ENCODE measurements around the gene PRDX4.
A peak's percentile ranks its signal among the peaks of the same experiment; 100 is the strongest.
"Not testable (repeated sequence)": the region's sequence is repeated elsewhere in the genome, so short reads cannot be mapped to it uniquely, and the experiment has no call there.

Gene PRDX4

DNA sequence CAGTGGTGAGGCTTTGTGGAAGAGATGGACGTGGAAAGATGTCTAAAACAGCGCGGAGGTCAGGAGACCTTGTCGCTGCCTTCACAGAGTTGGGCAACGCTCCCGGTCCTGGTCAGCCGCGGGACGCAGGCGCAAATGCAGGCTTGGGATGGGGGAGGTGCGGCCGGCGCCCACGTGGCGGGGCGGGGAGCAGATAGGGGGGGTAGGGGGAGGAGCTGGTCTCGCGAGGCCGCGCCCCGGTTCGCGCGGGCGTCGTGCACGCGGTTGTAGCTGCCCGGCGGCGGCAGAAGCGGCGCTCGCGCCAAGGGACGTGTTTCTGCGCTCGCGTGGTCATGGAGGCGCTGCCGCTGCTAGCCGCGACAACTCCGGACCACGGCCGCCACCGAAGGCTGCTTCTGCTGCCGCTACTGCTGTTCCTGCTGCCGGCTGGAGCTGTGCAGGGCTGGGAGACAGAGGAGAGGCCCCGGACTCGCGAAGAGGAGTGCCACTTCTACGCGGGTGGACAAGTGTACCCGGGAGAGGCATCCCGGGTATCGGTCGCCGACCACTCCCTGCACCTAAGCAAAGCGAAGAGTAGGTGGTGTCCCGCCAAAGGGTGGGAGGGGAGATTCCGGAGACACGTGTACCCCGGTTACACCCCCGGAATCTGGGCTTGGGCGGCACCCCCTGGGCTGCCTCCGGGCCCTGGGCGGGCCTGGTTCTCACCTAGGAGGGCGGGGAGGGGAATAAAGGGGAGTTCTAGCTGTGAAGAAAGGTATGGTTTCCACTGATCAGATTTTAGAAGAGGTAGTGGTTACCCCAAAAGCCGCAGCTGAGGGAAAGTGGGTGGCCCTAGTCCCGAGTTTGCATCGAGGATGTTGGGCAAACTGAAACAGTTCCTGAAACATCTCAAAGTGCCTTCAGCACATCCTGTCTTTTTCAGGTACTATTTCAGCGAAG, at the start of gene PRDX4:
TSS of gene PRDX4 (plus strand) at position 255 of the 939 bp plus-strand sequence. CDS start at position 333, 78 bp downstream.
- peak; percentile 68 for DNase-seq (ENCODE audit: low read depth)

DNA sequence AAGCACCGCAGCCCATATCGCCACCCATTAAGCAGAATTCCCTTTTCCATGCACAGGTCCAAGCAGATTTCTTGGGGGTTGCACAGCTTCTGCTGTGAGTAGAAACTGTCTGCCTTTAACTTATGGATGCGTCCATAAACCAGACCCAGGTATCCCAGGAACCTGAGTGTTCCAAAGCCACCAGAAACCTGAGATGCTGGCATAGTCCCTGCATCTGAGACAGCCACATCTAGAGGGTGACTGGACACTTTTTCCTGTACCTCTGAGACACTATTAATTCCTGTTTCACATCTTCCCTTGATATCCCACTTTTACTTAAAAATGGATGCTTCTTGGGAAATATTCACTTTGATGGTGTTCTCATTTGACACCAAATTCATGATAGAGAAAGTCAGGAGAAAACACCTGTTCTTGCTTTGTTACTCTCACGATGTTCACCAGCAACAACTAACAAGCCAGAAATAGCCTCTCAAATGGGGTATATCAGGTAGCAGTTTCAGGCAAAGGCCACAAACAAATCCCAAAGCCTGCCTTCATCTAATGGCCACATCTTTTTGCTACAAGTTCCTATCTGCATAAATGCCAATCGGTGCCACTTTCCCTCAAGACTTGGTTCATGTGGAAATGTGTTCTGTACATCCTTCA, 45.5 kb upstream of the PRDX4 start:
- DNase-seq (ENCODE audit: low read depth): no peak

DNA sequence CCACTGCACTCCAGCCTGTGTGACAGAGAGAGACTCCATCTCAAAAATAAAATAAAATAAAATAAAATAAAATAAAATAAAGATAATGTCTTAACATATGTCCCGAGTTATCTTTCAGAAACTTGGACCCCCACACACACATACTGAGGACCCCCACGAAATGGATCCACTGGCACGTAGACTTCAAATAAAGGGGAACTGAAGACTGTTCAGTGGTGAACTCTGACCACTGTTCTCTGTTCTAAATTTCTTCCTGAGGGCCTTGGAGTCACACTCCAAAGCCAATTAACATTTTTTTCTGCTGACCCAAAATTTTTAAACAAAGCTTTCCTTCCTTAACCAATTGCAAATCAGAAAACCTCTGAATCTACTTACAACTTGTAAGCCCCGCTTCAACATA, 43.5 kb upstream of the PRDX4 start:
- DNase-seq (ENCODE audit: low read depth): no peak

DNA sequence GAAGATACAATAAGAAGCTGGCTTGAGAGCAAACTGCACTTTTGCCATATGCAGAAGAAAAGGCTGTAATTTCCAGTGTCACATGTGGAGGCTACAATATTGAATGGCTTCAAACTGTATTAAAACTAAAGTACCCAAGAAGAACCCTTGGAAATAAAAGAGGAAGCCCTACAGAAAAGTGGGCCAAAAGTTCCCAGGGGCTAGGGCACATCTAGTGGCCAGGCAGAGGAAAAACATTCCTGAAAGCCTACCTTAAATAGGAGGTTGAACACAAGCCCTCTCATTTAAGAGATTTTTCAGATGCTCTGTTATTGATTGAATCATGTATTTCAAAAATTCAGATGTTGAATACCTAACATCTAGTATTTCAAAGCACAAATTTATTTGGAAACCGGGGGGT, 40.6 kb upstream of the PRDX4 start:
- DNase-seq (ENCODE audit: low read depth): no peak

DNA sequence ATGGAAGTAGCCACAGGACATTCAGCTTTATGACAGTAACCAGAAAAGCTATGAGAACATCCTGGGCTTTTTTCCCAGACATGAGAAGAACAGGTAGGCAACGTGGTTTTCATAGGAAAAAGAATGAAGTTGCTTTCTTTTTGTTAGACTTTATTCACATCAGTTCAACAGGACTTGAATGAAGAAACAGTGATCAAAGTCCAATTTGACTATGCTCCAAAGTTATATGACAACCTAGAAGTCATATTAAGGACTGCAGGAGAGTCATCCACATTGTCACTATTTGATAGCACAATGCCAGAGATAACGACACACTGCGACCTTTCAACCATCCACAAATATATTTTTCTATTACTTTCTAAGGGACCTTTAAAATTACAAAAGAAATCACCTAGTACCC, 39.2 kb upstream of the PRDX4 start:
- no peak for DNase-seq (ENCODE audit: low read depth)

DNA sequence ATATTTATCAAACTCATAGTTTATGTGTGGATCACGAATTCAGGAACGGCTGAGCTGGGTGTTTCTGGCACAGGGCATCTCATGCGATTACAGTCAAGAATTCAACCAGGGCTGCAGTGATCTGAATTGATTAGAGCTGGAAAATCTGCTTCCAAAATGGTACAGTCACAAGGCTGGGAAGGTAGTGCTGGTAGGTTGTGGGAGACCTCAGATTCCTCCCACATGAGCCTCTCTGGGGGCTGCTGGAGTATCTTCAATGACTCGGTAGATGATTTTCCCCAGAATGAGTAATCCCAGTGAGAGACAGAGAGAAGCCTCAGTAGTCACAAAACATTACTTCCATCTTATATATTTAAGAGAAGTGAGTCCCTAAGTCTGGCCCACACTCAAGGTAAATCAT, 36.2 kb upstream of the PRDX4 start:
- no peak for DNase-seq (ENCODE audit: low read depth)

DNA sequence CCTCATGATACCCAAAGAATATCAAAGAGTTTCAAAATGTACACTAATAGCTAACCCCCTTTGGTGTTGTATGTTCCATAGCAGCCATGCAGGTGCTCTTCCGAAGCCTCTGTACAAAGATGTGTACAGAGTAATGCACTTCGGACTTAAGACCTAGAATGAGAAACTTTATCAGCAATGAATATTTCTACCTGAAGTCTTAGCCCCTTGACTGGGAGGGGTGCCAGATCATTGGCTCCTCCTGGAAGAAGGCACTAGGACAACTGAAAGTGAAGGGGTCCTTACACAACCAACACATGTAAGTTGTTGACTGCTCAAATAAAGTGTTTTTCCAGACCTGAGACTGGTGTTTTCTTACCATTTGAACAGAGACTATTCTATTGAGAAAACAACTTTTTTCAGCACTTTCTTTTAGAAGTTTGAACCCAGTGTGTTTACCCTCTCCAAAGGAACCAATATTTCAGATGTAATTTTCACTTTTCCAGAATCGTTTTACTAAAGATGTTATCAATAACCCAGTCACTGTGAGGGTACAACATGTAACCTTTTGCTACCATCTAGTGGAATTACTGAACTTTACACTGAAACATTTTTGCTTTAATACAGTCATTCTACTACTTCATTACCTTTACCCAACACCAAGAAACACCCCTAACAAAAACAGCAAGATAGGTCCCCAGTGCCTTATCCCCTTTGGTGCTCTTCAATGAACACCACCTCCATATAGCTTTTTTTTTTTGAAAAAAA, 33.3 kb upstream of the PRDX4 start:
- DNase-seq (ENCODE audit: low read depth): no peak

DNA sequence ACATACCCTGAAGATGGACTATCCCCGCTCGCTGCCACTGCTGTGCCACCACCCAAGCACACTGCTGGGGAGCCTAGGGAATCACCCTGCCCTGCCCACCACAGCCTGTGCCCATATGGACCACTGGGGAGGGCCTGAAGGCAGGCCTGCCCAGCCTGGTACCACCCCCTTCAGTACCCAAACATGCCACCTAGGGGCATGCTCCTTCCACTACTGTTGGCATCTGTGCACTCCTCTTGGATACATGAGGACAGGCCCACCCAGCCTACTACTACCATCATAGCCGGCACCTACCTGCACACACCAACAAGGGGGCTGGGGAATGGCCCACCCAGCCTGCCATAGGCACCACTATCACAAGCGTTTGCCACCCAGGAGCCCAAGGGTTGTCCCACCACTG, 30.1 kb upstream of the PRDX4 start:
- DNase-seq (ENCODE audit: low read depth): no peak

DNA sequence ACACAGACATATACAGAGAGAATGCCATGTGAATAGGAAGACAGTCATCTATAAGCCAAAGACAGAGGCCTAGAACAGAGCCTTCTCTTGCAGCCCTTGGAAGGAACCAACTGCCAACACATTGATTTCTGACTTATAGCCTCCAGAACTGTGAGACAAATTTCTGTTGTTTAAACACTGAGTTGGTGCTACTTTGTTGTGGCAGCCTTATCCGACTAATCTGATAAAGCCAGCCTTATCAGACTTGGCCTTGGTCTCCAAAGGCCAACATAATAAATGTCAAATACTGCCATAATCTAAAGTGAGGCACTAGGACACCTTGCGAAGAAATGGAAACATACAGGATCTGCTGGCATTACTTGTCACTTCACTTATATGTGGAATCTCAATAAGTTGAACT, 24.3 kb upstream of the PRDX4 start:
- DNase-seq (ENCODE audit: low read depth): no peak

DNA sequence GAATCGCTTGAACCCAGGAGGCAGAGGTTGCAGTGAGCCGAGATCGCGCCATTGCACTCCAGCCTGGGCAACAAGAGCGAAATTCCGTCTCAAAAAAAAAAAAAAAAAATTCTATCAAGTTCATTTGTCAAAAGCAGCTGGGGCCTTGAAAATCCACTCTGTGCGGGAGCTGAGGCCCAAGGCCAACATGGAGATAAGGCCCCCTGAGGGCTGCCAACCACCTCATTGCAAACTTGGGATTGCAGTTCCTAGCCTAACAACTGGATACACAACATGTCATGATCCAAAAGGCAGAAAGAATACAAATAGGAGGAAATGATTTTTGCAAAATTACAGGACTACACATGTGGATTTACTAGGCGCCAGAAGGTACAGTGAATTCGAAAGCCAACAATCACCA, 22.5 kb upstream of the PRDX4 start:
- DNase-seq (ENCODE audit: low read depth): no peak

DNA sequence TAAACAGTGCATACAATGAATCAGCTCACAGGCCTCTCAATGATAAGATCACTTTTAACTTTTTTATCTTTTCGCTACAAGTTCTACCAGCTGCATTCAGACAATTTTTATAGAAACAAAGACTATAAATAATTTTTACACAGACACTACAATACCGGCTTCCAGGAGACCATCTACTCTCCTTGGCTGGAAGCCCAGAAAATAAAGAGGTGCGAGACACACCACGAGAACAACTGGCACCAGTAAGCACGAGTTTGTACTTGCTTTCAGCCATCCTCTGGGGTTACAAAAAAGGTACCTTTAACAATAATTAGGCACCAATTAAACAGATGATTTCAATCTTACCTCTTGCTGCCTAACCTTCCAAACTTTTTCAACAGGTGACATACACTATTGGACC, 11.2 kb upstream of the PRDX4 start:
- DNase-seq (ENCODE audit: low read depth): no peak

DNA sequence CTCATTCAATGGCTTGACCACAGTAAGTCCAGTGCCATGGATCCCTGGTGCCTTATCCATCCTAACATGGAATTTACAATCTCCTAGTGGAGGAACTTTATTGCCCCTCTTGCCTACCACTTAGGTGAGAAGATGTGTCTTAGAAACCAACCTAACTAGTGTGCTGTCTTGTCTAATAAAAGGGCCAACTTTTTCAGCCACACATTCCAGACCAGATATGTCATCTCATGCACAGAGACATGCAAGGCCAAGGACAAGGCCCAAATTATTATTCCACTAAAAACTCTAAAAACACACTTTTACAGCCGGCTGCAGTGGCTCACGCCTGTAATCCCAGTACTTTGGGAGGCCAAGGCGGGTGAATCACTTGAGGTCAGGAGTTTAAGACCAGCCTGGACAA, 10.6 kb upstream of the PRDX4 start:
- peak; percentile 17 for DNase-seq (ENCODE audit: low read depth)

DNA sequence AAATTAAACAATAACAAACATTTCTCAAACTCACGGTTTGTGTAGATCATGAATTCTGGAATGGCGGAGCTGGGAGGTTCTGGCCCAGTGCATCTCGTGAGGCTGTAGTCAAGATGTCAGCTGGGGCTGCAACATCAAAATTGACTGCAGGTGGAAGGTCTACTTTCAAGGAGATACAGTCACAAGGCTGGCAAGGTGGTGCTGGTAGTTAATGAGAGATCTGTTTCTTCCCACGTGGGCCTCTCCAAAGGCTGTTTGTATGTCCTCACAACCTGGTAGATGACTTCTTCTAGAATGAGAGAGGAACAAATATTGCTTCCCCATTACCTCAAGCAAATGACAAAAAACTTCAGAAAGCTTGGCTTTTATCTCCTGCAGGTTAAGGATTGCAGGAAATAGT, 8.0 kb upstream of the PRDX4 start:
- DNase-seq (ENCODE audit: low read depth): no peak

DNA sequence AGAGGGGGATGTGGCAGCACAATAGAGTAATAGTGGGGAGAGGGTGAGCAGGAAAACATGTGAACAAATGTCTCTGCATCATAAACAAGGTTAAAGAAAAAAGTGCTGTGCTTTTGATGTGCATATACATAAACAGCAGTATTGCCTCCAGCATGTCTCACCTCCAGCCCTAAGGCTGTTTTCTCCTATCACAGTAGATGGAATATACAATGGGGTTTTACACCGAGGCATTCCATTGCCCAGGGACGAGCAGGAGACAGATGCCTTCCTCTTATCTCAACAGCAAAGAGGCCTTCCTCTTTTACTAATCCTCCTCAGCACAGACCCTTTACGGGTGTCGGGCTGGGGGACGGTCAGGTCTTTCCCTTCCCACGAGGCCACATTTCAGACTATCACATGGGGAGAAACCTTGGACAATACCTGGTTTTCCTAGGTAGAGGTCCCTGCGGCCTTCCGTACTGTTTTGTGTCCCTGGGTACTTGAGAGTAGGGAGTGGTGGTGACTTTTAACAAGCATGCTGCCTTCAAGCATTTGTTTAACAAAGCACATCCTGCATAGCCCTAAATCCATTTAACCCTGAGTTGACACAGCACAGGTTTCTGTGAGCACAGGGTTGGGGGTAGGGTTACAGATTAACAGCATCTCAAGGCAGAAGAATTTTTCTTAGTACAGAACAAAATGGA, 7.1 kb upstream of the PRDX4 start:
- DNase-seq (ENCODE audit: low read depth): not testable (repeated sequence)

DNA sequence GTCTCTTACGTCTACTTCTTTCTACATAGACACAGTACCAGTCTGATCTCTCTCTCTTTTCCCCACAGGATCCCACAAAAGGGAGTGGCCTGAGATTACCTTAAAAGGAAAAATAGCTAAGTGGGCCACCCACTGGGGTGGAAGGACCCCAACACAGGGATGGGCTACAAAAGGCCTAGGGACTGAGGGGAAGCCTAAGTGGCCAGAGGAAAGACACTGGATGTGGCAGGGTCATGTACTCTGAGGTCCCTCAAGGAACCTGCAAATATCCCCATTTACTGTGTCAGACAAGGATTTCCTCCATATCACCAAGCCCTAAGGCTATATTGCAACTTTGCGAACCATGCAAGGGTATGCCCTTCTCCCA, 6.5 kb upstream of the PRDX4 start:
- DNase-seq (ENCODE audit: low read depth): no peak

DNA sequence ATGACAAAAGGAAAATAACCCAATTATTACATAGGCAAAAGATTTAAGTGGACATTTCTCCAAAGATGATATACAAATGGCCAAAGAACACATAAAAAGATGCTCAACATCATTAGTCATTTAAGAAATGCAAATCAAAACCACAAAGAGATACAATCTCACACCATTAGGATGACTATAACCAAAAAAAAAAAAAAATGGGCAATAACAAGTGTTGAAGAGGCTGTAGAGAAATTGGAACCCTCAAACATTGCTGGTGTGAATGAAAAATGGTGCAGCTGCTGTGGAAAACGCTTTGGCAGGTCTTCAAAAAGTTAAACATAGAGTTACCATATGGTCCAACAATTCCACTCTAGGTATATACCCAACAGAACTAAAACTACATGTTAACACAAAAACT, 5.6 kb upstream of the PRDX4 start:
- DNase-seq (ENCODE audit: low read depth): no peak

DNA sequence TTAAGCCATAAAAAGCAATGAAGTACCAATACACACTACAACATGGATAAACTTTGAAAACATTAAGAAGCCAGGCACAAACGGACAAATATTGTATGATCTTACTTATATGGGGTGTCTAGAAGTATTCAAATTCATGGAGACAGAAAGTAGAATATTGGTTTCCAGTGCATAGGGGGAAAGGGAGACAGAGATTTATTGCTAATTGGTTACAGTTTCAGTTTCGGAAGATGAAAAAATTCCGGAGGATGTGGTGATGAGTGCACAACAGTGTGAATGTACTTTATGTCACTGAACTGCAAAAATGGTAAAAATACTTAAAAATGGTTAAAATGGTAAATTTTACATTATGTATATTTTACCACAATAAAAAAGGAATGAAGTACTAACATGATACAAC, 5.1 kb upstream of the PRDX4 start:
- no peak for DNase-seq (ENCODE audit: low read depth)

DNA sequence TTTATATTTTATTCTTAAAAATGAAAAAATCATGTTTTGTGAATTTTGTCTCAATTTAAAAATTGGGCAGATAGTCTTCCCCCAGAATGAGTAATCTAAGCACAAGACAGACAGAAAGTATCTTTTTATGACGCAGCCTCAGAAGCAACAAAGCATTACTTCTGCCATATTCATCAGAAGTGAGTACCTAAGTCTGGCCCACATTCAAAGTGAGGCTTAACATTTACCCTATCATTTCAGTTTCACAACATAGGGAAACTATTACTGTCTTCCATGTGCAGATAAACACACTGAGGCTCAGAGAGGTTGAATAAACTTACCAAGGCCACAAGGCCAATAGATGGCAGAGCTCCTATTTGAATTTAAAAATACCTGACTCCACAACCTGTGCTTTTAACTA, 4.4 kb upstream of the PRDX4 start:
- DNase-seq (ENCODE audit: low read depth): peak; percentile 28

DNA sequence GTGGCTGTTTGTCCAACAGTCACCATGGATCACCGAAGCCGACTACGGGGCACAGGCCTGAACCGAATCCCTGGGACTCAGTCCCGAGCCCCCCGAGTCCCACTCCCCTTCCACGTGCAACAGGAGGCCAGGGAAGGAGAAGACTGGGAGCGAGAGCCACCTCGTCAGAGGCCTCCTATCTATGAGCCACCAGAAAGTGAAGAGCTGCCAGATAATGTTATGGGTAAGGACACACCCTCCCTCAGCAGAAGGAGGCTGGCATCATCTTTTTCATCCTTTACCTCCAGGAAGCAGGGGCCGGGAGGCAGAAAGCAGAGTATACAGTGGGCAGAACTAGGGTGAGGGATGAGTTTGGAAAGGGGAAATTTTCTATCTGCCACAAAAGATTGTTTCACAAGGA, 2.8 kb upstream of the PRDX4 start:
- no peak for DNase-seq (ENCODE audit: low read depth)

DNA sequence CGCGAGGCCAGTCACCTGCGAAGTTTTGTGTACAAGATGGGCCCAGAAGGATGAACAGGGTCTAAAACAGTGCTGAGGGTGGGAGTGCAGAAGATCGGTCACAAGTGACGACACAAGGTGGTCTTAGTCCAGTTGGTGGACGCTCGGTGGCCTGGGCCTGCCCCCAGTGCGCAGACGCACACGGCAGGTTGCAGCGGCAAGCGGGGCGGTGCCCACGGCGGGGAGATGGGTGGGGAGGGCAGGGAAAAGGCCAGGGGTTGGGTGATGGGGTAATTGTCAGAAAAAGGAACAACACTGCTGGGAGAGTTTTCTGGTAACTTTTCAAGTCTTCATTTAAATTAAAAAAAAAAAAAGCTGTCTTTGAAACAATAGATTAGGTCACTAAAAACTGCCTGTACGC, 1.0 kb upstream of the PRDX4 start:
- DNase-seq (ENCODE audit: low read depth): no peak

DNA sequence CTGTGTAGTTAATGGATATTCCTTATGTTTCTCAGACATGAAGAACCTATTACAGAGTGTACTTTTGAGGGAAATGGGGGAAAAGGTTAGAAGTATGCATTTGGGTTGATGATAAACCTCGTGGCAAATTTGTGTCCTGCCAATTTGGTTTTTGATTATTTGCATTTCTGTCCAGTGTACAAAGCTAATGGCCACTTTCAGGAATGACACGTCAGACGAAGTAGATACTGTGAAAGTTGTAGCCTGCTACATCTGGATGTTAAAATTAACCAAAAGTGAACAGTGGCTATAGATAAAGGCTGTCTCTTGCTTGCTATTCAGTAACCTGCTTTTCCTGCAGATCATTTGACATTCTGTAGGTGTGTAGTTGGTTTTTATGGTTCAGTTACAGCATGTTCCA, 1.0 kb downstream of the PRDX4 start:
- no peak for DNase-seq (ENCODE audit: low read depth)

DNA sequence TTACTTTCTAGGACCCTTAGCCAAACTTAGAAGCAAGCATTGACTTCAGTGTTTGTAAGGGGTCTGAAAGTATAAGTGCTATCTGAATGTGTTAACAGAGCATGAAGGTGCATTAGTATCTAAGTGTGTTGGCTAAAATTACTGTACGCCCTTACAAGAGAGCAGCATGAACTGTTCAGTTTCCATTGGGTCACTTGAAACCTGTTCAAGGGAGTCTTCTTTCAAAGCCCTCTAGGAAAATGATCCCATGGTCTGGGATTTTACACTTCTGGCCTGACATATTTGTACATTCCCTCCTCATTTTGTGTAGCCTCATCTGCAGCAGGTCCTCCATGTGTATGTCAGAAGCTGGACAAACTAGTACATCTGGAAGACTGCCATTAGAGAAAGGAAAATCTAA, 3.2 kb downstream of the PRDX4 start:
- DNase-seq (ENCODE audit: low read depth): no peak

Data from GM04504 (cell line).